HG03378 (cell line): ENCODE measurements around the gene CPNE9.

Experiments used
- ATAC-seq: cut with Tn5 transposase; IDR thresholded peaks from one replicate; pipeline ENCODE4 v1.9.1; 2021; ENCODE audit warnings: mild to moderate bottlenecking, moderate library complexity; ENCODE audit not compliant: unreplicated experiment

Gene CPNE9, protein sequence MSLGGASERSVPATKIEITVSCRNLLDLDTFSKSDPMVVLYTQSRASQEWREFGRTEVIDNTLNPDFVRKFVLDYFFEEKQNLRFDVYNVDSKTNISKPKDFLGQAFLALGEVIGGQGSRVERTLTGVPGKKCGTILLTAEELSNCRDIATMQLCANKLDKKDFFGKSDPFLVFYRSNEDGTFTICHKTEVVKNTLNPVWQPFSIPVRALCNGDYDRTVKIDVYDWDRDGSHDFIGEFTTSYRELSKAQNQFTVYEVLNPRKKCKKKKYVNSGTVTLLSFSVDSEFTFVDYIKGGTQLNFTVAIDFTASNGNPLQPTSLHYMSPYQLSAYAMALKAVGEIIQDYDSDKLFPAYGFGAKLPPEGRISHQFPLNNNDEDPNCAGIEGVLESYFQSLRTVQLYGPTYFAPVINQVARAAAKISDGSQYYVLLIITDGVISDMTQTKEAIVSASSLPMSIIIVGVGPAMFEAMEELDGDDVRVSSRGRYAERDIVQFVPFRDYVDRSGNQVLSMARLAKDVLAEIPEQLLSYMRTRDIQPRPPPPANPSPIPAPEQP

GRCh38 chr3:9703736-9704346 is at the start of gene CPNE9:
TSS of gene CPNE9 (plus strand) at chr3:9703833. CDS start at chr3:9703997, 164 bp downstream.
- ATAC-seq: no peak

GRCh38 chr3:9659849-9660248 is 43.8 kb upstream of the CPNE9 start:
- ATAC-seq: no peak

DNA sequence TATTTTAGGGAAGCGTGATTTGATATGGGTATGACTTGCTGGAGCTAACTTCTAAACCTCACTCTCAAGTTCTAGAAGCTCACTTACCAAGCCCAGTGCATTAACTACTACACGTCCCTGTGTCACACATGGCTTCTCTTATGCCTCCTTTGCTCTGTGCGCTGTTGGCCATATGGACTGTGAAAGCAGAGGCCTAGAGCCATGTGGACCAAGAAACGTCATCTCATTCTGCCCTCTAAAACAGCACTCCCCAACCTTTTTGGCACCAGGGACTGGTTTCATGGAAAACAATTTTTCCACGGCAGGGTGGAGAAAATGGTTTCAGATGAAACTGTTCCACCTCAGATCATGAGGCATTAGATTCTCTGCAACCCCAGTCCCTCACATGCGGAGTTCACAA is 42.7 kb upstream of the CPNE9 start:
- ATAC-seq: no peak

GRCh38 chr3:9664119-9664751 is 39.4 kb upstream of the CPNE9 start:
- no peak for ATAC-seq

- no peak for ATAC-seq
Measured at GRCh38 chr3:9666704-9667445, 36.8 kb upstream of the CPNE9 start.

DNA sequence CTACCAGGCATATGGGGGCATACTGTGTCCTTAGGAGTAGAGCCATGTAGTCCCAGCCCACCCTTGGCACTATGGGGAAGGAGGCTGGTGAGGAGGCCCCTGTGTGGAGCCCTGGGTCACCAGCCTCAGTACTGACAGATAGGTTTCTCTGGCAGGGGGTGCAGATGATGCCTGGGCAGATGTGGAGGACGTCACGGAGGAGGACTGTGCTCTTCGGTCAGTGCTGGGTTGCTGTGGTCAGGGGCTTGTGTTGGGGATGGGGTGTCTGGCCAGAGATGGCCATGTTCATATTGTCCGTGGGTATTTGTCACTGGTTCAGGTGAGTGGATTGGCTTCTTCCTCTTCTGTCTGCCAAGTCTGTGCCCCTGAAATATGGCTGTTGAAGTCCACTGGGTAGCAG is 34.4 kb upstream of the CPNE9 start:
- no peak for ATAC-seq

GRCh38 chr3:9669720-9670432 is 33.8 kb upstream of the CPNE9 start:
- ATAC-seq: no peak

DNA sequence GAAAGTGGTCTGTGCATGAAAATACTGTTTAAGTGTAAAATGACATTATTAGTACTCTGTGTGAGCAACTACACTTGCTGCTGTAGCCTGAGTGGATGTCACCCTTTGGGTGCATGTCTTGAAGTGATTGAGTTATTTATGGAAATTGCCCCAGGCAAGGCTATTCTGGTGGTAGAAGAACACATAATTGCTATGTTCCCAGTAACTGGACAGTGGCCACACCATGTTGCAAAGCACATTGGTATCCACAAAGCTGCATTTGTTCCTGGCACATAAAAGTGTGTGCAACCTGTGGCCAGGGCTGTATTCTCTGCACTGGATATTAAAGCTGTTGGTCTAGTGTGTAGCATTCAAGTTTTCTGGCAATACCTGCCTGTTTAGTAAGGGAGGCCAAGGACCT is 30.6 kb upstream of the CPNE9 start:
- ATAC-seq: no peak

DNA sequence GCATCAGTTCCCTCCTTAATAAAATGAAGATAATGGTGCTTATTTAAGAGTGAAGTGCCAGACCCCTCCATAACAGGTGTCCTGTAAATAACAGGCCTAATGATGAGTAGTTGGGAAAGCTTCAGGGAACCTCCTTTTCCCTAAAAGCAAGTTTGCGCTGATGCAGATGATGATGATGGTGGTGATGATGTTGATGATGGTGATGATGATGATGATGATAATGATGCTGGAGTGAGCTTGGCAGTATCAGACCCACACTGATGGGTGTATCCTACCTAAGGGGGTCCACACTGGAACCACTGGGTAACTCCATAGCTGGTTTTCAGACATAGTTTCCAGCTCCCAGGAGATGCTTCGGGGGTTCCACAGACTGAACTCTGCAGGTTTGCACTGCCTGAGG is 29.9 kb upstream of the CPNE9 start:
- no peak for ATAC-seq

GRCh38 chr3:9675736-9676290 is 27.8 kb upstream of the CPNE9 start:
- no peak for ATAC-seq

DNA sequence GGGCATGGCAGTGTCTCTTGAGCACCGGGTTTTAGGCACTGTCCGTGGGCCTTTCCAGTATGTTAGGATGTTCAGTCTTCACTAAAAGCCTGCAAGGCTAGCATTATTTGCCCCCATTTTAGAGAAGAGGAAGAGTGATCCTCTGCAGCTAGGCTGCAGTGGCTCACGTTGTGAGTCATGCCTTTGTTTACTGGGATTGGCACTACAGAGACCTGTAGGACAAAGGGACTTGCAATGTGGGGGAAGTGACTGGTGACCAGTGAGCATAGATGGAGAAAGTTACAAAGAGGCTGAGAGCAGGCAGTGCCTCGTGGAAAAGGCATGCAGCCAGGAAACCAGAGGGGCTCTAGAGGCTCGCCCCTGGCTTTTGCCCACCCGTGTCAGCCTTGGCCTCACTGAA is 26.8 kb upstream of the CPNE9 start:
- ATAC-seq: no peak

- ATAC-seq: no peak
Measured at GRCh38 chr3:9678493-9678892, 25.1 kb upstream of the CPNE9 start.

DNA sequence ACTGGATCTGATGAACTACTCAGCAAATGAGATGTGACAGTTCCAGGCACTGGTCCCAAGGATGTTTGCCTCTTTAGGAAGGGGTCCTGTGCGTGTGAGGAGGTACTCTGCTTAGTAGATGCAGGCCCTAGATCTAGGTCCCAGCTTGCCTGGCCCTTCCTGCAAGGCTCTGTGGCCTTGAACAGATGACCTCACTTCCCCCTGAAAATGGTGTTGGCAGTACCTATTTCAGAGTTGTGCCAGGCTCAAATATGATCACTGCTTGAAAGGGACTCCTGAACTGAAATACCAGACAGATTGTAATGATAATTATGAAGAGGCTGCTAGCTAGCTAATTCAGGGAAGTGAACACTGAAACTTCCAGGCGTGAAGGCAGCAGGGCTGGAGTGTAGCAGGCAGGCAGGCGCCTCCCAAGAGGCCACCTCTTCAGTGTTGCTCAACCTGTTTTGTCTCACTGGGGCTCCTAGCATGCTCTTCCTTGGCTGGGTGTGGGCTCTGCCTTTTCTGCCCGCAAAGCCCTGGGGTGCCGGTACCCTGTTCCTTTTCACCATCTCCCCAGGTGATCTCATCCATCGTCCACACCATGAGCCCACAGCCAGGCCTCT is 24.1 kb upstream of the CPNE9 start:
- ATAC-seq: no peak

DNA sequence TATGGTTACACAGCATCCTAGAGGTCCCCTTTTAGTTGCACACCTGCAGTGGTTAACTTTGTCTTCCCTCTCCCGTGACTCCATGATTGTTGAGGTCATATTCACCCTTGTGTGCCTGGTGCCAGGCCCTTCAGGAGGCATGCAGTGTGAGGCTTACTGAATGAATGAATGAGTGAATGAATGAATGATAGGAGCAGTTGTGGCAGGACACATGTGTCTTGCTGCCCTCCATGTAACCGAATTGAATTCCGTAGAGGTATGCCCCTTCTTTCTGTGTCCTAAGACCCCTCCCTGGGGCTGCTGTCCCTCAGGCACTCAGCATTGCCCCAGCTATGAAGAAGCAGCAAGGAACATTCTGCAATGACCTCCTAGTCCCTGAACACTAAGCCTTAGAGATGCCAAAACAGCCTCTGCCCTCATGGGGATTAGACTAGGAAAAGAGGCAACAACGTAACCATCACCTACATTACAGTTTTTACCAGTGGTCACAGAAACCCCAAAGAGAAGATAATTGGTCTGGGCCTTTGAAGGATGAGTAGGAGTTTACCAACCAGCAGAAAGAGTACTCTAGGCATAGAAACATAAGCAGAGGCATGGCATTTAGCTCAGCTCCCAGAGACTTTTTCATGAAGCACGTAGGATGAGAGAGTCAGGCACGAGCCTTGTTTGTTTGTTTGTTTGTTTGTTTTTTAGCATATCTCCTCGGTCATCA is 22.5 kb upstream of the CPNE9 start:
- no peak for ATAC-seq

GRCh38 chr3:9681723-9682081 is 21.9 kb upstream of the CPNE9 start:
- ATAC-seq: no peak

DNA sequence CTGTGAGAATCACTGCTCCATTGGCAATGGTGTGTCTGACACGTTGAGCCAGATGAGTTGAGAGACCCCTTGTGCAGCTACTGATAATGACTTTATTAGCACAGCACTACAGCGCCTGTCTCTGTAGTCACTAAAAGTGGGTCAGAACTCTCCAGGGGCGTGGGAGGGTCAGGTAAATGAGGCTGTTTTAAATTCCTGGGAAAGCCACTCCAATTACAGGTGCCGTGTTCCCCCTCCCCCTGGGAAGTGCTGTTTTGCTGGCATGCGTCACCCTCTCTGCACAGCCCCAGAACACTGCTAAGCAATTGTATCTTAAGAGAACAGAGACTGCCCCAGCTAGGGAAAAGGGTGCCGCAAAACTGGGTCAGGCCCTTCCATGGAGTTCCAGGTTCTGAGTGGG is 21.5 kb upstream of the CPNE9 start:
- ATAC-seq: no peak

- ATAC-seq: no peak
Measured at GRCh38 chr3:9683426-9683825, 20.2 kb upstream of the CPNE9 start.

DNA sequence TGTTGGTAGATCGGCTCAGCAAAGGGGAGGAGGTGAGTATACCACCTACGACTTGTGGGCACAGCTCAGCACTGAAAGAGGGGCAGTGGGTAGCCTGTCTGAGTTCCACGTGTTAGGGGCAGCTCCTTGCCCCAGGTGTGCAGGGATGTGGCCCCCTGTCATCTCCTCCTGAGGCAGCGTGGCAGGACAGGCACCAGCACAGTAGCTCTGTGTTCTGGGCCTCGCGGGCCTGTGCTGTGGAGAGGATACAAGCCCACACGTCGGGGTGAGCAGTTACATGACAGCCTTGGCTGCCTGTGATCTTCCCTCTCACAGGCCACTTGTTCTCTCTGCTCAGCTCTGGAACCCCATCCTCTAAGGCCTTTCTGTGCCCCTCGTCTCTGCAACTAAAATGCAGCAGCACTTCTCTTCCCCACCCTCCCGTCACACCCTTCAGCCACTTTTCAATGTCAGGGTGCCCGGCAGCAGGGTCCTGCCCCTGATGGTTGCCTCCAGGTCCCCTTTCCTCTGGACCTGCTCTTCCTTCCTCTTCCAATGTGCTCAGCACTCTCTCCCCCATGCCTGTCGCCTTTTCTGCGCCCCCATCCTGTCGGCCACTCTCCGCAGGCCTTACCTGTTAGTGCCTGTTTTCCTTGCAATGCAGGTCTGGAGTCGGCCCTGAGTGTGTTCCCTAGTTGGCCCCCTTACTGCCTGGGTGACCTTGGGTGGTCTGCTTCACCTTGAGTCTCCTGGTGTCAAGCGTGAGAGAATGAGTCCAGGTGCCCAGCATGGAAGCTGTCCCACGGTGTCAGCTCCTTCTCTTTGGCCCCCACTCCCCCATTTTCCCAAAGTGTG is 18.2 kb upstream of the CPNE9 start:
- no peak for ATAC-seq
